Measurements from ENCODE around the gene FAM174C. TPM values are rescaled to one million over a fixed set of nuclear protein-coding genes. Genes with fewer than 3 reads are reported as not detected.

Gene FAM174C
- total RNA-seq, 2 experiments from 2014 or later: 77.0 to 88.0 TPM

DNA sequence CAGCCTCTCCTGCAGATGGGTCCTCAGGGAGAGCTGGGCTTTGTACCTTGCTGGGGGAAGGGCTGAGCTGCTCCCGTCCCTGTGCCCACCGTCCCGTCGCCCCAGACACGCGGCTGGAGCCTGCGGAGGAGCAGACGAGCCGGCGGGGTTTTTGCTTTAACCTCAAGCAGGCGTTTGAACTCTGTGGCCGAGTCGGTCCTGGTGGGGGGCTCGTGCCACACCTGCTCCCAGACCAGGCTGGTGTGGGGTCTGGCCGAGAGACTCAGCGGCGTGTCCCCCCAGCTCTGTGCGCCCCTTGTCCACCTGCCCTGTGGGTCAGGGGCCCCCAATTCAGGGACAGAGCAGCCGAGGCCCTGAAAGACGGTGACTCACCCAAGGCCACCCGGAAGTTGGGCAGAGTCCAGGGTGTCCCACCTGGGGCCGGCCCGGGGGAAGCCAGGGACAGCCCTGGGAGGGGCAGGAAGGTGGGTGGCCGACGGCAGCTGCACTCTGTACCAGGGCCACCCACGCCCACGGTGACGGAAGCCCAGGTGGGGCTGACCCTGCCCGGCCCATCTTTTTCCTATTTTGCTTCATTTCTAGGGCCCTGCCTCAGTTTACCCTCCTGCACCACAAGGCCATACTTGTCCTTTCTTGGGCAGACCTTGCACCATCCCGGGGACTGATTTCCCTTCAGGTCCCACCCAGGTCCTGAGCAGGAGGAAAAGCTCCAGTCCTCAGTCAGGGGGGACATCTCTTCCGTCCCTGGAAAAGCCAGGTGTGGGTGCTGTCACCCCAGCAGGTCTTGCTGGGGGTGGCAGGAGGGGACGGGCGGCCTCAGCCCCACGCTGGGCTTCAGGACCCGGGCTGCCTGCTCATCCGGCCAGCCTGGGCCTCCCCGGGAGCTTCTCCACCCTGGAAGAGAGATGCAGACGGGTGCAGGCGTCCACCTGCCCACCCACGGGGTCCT, 15.6 kb downstream of the FAM174C start:
- Mint-ChIP-seq H3K27ac (no peak overlapping the region), H3K4me3 (no peak overlapping the region), H3K36me3 (ENCODE audit: low read depth) (no peaks in the 10 kb centered on the region), H3K27me3 (peaks cover 27% of the 10 kb centered on the region), H3K9me3 (no peaks in the 10 kb centered on the region), H3K4me1 (ENCODE audit: low read depth) (peaks cover 2% of the 10 kb centered on the region)
- ChIA-PET POLR2A (interaction anchor here (0.6 kb wide), 1 partner anchor 384 kb away, joined by 3 read pairs; no protein-coding TSS in a partner anchor), CTCF (no interaction called here)
- ATAC-seq: no peak
- TF ChIP-seq, protein P1, sequence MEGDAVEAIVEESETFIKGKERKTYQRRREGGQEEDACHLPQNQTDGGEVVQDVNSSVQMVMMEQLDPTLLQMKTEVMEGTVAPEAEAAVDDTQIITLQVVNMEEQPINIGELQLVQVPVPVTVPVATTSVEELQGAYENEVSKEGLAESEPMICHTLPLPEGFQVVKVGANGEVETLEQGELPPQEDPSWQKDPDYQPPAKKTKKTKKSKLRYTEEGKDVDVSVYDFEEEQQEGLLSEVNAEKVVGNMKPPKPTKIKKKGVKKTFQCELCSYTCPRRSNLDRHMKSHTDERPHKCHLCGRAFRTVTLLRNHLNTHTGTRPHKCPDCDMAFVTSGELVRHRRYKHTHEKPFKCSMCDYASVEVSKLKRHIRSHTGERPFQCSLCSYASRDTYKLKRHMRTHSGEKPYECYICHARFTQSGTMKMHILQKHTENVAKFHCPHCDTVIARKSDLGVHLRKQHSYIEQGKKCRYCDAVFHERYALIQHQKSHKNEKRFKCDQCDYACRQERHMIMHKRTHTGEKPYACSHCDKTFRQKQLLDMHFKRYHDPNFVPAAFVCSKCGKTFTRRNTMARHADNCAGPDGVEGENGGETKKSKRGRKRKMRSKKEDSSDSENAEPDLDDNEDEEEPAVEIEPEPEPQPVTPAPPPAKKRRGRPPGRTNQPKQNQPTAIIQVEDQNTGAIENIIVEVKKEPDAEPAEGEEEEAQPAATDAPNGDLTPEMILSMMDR (IDR thresholded peaks at IDR 0.05): no peak
- DNase-seq: no peak
- intact Hi-C loops (cut with micrococcal nuclease): no loop called here

DNA sequence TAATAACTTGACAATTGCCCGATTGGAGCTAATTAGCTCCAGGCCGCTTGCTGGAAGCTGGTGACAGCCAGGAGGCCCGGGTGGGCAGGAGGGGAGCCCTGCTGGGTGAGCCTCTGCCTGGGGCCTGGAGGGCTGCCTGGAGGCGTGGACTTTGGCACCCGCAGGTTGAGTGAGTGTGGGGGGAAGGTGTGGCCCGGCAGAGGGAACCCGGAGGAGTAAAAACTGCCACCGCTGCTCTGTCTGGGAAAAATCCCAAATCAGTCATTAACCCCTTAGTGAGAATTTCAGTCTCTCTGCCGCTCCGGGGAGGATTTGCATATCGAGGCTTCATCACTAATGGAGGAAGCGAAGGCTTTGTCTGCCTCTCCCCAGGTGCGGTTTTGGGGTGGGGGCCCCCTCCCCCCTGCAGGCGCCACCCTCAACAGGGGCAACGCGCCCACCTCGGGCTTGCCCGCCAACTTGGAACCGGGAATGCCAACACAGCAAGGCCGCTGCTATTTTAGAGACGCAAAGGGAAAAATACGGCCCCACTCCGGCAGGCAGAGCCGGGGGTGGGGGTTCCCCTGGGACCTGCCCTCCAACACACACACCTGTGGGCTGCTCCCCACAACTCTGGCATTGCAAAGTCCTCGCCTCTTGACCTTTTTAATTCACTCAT, 16.6 kb downstream of the FAM174C start:
- intact Hi-C loops (cut with micrococcal nuclease): no loop called here
- Mint-ChIP-seq H3K36me3 (ENCODE audit: low read depth) (no peaks in the 10 kb centered on the region), H3K27ac (no peak overlapping the region), H3K27me3 (peaks cover 22% of the 10 kb centered on the region), H3K4me3 (no peak overlapping the region), H3K9me3 (no peaks in the 10 kb centered on the region), H3K4me1 (ENCODE audit: low read depth) (no peaks in the 10 kb centered on the region)
- POLR2A ChIA-PET: interaction anchor here (0.6 kb wide), 1 partner anchor 385 kb away, joined by 3 read pairs; no protein-coding TSS in a partner anchor
- TF ChIP-seq, protein P1 (IDR thresholded peaks at IDR 0.05): no peak
- CTCF ChIA-PET: no interaction called here
- ATAC-seq (no peak), DNase-seq (no peak)

DNA sequence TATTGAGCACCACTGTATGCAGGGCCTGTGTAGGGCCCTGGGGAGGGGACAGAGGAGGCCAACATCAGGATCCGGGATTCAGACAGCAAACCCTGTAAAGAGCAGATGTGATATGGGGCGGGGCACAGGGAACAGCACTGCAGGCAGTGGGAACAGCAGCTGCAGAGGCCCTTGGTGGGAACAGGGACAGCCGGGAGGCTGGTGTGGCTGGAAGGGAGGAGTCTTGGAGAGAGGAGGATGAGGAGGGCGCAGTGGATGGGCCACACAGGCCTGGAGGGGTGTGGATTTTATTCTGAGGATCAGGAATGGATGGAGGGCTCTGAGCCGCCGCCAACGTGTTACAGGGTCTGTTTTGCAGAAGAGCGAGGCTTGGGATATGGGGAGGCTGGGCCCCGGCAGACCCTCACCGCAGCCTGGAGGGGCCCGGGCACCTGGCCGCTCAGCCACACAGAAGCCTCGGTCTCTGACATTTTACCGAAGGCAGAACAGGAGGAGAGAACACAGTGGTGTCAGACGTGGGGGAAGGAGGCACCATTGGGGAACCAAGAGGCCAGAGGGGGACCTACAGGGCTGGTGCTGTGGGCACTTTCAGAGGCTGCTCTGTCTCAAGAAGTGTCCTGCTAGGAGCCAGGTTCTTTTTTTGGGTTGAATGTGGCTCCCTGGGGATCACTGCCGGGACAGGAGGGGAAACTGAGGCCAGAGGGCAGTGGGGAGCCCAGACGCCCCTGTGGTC, 17.3 kb downstream of the FAM174C start:
- Mint-ChIP-seq H3K4me1 (ENCODE audit: low read depth) (no peaks in the 10 kb centered on the region), H3K9me3 (no peaks in the 10 kb centered on the region), H3K4me3 (no peak overlapping the region), H3K36me3 (ENCODE audit: low read depth) (no peaks in the 10 kb centered on the region), H3K27me3 (peaks cover 20% of the 10 kb centered on the region), H3K27ac (no peak overlapping the region)
- POLR2A ChIA-PET: interaction anchor here (0.9 kb wide), 1 partner anchor 8 kb away, joined by 4 read pairs; no protein-coding TSS in a partner anchor
- intact Hi-C loops (cut with micrococcal nuclease): no loop called here
- CTCF ChIA-PET: no interaction called here
- no peak for ATAC-seq
- no peak for DNase-seq
- TF ChIP-seq, protein P1 (IDR thresholded peaks at IDR 0.05): no peak

DNA sequence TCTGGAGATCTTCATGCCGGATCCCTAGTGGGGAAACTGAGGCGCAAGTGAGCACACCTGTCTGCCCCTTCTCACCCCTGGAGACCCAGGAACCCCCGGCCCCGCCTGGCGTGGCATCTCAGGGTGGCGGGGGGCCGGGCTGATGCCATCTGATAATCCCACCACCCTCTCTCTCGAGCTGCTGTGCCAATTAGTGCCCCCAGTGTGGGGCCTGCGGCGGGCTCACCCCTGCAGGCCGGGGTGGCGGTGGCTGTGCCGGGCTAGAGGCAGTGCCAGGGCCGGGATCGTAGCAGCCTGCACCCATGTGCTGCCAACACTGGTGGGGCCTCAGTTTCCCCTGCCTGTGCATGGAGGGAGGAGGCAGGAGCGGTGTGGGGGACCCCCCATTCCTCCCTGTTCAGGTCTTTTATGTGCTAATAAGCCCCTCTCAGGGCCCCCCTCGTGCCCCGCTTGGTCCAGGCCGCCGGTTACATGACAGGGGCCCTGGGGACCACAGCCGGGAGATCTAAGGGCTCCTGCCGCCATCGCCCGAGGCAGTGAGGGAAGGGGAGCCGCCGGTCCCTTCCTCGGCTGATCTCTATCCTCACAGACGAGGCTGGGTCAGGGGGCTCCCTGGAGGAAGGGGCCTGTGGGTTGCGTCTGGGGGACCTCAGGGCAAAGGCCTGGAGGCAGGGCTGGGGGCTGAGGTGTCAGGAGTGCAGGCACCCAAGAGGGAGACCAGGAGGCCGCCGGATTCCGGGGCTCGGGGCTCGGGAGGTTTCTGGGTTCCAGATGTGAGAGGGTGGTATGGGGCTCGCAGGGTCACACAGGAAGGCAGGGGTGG, 18.7 kb downstream of the FAM174C start:
- H3K9me3 Mint-ChIP-seq: no peaks in the 10 kb centered on the region
- H3K4me3 Mint-ChIP-seq: no peak overlapping the region
- intact Hi-C loops (cut with micrococcal nuclease): no loop called here
- CTCF ChIA-PET: no interaction called here
- no peak overlapping the region for H3K27ac Mint-ChIP-seq
- ATAC-seq: no peak
- no peak for DNase-seq
- TF ChIP-seq, protein P1 (IDR thresholded peaks at IDR 0.05): no peak
- no peaks in the 10 kb centered on the region for H3K36me3 Mint-ChIP-seq (ENCODE audit: low read depth)
- H3K4me1 Mint-ChIP-seq (ENCODE audit: low read depth): no peaks in the 10 kb centered on the region
- peaks cover 19% of the 10 kb centered on the region for H3K27me3 Mint-ChIP-seq
- POLR2A ChIA-PET: interaction anchor here (0.7 to 0.9 kb wide), 2 partner anchors 9 to 15 kb away, joined by 3 to 4 read pairs; no protein-coding TSS in a partner anchor

Measured in activated CD8-positive, alpha-beta T cell treated with anti-CD3 and anti-CD28 coated beads for 36 hours (primary cell).